Uterus (tissue), 2 donors: Measurements from ENCODE around the gene VSNL1.

Experiments used
- CTCF ChIP-seq, 4 experiments: fragments of 200-600 bp in 2 of 4; fragments of 450-650 bp in 2 of 4; sonication (generic) in 2 of 4; IDR thresholded peaks; one replicate each; pipeline ENCODE4 v1.5.1; 2016 to 2019; ENCODE audit warnings: antibody characterized with exemption in 4 of 4, mild to moderate bottlenecking in 2 of 4, moderate library complexity in 1 of 4
- POLR2A ChIP-seq, 2 donors: fragments of 450-650 bp; IDR thresholded peaks; one replicate each; pipeline ENCODE4 v1.6.1; 2016; ENCODE audit warnings: antibody characterized with exemption in 2 of 2, mild to moderate bottlenecking in 1 of 2, moderate library complexity in 1 of 2

GRCh38 chr2:17543131-17543660, 2.7 kb downstream of the VSNL1 start:
- TF ChIP-seq CTCF (IDR thresholded peaks at IDR 0.05) (no peak), POLR2A (IDR thresholded peaks at IDR 0.05) (no peak)
